ENCODE measurements around the gene MTMR2. TPM values are rescaled to one million over a fixed set of nuclear protein-coding genes. Genes with fewer than 3 reads are reported as not detected.

Gene MTMR2
- total and polyA plus RNA-seq, 9 of the 15 experiments (the other 6 are each of a cell fraction or from before 2014, with no cell fraction given) = 12.6 to 35.8 (median 25.2) TPM

DNA sequence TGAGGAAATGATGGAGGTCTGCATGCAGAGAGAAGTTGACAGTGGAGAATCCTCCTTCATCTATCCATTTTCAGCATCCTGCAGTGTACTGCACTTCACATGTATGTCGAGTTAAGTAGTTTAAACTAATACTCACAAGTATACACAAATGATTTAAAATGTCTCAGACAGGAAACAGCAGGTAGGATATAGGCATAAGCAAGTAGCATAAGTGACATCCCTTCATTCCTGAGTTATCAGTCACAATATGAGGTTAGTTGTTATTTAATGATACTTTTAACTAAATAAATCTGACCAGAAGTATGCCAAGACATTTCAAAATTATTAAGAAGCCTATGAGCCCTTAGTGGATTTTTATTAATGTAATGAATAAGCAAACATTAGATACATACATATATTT, 37.4 kb downstream of the MTMR2 start:
- intact Hi-C loops (cut with micrococcal nuclease) = no loop called here
- no peaks in the 10 kb centered on the region for H3K27me3 ChIP-seq (ENCODE audit: control insufficient read depth in 2 of 2, insufficient read depth in 2 of 2, low read length in 2 of 2)
- in situ Hi-C loops (cut with MboI) = no loop called here
- 38% methylated on average over 1 of the region's 1 CpG for WGBS (ENCODE audit: insufficient coverage, low coverage, missing lambda C conversion rate)
- H3K36me3 ChIP-seq (ENCODE audit: control insufficient read depth, insufficient read depth, low read length) = peaks cover 23% of the 10 kb centered on the region; the same call in 1 of the 3 replicates
- DNase-seq (ENCODE audit: extremely low read depth in 1 of 4, low spot score in 3 of 4) (no peak), ATAC-seq (no peak), FAIRE-seq (no peak)
- H3K4me3 ChIP-seq = no peak overlapping the region
- ChIA-PET POLR2A (no interaction called here), CTCF (ENCODE audit: low intra/inter-chr PET ratio) (no interaction called here)
- no peaks in the 10 kb centered on the region for H3K79me2 ChIP-seq (ENCODE audit: control insufficient read depth, insufficient read depth, low read length)
- H2AFZ ChIP-seq (ENCODE audit: low read depth, low read length) = no peak overlapping the region
- no TSS peak for BruUV-seq (replicated peaks)
- H3K4me2 ChIP-seq (ENCODE audit: insufficient read depth, low read length) = no peak overlapping the region
- no peaks in the 10 kb centered on the region for H3K9me1 ChIP-seq (ENCODE audit: control insufficient read depth, insufficient read depth, low read length)
- no peaks in the 10 kb centered on the region for H4K20me1 ChIP-seq (replicated peaks; ENCODE audit: control insufficient read depth, insufficient read depth, low read length)
- H3K4me1 ChIP-seq (replicated peaks in 1 of 2; ENCODE audit: control insufficient read depth in 2 of 2, insufficient read depth in 2 of 2, low read length in 2 of 2) = no peaks in the 10 kb centered on the region
- H3K27ac ChIP-seq (ENCODE audit: extremely low read depth, low read depth, low read length) = no peak overlapping the region
- H3K9ac ChIP-seq (ENCODE audit: insufficient read depth in 1 of 2, low read depth in 2 of 2, low read length in 2 of 2) = no peak overlapping the region
- H3K9me3 ChIP-seq (replicated peaks; ENCODE audit: control insufficient read depth, insufficient read depth, low read depth, low read length) = no peaks in the 10 kb centered on the region
- TF ChIP-seq, protein P1, sequence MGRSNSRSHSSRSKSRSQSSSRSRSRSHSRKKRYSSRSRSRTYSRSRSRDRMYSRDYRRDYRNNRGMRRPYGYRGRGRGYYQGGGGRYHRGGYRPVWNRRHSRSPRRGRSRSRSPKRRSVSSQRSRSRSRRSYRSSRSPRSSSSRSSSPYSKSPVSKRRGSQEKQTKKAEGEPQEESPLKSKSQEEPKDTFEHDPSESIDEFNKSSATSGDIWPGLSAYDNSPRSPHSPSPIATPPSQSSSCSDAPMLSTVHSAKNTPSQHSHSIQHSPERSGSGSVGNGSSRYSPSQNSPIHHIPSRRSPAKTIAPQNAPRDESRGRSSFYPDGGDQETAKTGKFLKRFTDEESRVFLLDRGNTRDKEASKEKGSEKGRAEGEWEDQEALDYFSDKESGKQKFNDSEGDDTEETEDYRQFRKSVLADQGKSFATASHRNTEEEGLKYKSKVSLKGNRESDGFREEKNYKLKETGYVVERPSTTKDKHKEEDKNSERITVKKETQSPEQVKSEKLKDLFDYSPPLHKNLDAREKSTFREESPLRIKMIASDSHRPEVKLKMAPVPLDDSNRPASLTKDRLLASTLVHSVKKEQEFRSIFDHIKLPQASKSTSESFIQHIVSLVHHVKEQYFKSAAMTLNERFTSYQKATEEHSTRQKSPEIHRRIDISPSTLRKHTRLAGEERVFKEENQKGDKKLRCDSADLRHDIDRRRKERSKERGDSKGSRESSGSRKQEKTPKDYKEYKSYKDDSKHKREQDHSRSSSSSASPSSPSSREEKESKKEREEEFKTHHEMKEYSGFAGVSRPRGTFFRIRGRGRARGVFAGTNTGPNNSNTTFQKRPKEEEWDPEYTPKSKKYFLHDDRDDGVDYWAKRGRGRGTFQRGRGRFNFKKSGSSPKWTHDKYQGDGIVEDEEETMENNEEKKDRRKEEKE (IDR thresholded peaks at IDR 0.05; ENCODE audit: borderline replicate concordance in 1 of 2, control insufficient read depth in 1 of 2, low read depth in 2 of 2, low read length in 1 of 2) = no peak
- TF ChIP-seq ZNF398 (CRISPR knock-in tag; IDR thresholded peaks at IDR 0.05) = no peak
- TF ChIP-seq, protein P2, sequence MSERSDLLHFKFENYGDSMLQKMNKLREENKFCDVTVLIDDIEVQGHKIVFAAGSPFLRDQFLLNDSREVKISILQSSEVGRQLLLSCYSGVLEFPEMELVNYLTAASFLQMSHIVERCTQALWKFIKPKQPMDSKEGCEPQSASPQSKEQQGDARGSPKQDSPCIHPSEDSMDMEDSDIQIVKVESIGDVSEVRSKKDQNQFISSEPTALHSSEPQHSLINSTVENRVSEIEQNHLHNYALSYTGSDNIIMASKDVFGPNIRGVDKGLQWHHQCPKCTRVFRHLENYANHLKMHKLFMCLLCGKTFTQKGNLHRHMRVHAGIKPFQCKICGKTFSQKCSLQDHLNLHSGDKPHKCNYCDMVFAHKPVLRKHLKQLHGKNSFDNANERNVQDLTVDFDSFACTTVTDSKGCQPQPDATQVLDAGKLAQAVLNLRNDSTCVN (CRISPR knock-in tag; IDR thresholded peaks at IDR 0.05) = no peak
- TF ChIP-seq TCF7L2 (IDR thresholded peaks at IDR 0.05; ENCODE audit: low read depth, low read length) = no peak
- TF ChIP-seq, protein P3, sequence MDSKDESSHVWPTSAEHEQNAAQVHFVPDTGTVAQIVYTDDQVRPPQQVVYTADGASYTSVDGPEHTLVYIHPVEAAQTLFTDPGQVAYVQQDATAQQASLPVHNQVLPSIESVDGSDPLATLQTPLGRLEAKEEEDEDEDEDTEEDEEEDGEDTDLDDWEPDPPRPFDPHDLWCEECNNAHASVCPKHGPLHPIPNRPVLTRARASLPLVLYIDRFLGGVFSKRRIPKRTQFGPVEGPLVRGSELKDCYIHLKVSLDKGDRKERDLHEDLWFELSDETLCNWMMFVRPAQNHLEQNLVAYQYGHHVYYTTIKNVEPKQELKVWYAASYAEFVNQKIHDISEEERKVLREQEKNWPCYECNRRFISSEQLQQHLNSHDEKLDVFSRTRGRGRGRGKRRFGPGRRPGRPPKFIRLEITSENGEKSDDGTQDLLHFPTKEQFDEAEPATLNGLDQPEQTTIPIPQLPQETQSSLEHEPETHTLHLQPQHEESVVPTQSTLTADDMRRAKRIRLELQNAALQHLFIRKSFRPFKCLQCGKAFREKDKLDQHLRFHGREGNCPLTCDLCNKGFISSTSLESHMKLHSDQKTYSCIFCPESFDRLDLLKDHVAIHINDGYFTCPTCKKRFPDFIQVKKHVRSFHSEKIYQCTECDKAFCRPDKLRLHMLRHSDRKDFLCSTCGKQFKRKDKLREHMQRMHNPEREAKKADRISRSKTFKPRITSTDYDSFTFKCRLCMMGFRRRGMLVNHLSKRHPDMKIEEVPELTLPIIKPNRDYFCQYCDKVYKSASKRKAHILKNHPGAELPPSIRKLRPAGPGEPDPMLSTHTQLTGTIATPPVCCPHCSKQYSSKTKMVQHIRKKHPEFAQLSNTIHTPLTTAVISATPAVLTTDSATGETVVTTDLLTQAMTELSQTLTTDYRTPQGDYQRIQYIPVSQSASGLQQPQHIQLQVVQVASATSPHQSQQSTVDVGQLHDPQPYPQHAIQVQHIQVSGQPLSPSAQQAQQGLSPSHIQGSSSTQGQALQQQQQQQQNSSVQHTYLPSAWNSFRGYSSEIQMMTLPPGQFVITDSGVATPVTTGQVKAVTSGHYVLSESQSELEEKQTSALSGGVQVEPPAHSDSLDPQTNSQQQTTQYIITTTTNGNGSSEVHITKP (IDR thresholded peaks at IDR 0.05; ENCODE audit: partially characterized antibody) = no peak
